HCT116 (cell line): ENCODE measurements around the gene MCAM. TPM values are rescaled to one million over a fixed set of nuclear protein-coding genes. Genes with fewer than 3 reads are reported as not detected.

ENCODE experiments used
- ATAC-seq: fragments of 200-7000 bp; cut with Tn5 transposase; 2 replicates; pipeline ENCODE4 v1.9.1; 2020; ENCODE audit warnings: mild to moderate bottlenecking, moderate library complexity
- BruUV-seq: library from RNA; stranded (reverse); fragments of 400-500 nt; replicated peaks from 2 replicates; lab custom pipeline; 2021; lab: Mats Ljungman, UMichigan
- CTCF ChIA-PET: fragments of 300-600 bp; sonication (Branson Sonifier 250); formaldehyde crosslinking; loops from one replicate; lab custom pipeline; 2021; ENCODE audit warnings: antibody characterized with exemption; lab: Charles Lee
- POLR2A ChIA-PET: fragments of 300-600, 350-600 bp; sonication (Branson Sonifier 250); formaldehyde crosslinking; loops from one replicate; lab custom pipeline; 2021; ENCODE audit warnings: antibody characterized with exemption; lab: Charles Lee
- RAD21 ChIA-PET, 2 experiments: fragments of 300-600 bp; sonication (Branson Sonifier 250); formaldehyde crosslinking; loops; one replicate each; lab custom pipeline; 2023; ENCODE audit warnings: low total read pairs in 2 of 2; ENCODE audit not compliant: uncharacterized antibody in 2 of 2, unreplicated experiment in 2 of 2, low non-redundant PET in 1 of 2; lab: Charles Lee
- DNase-seq: peaks from one replicate; pipeline ENCODE4 v3.0.0-alpha.2; 2010; ENCODE audit warnings: low read depth, low spot score
- H2AFZ ChIP-seq: fragments of 200-600 bp; shearing (Covaris generic), sonication (generic); 2 replicates; pipeline ENCODE4 v1.6.1; 2017; ENCODE audit warnings: low read depth, mixed run types, mixed read lengths, antibody characterized with exemption, low read length; ENCODE audit not compliant: poor library complexity, severe bottlenecking
- H3K27ac ChIP-seq: 2 replicates; pipeline ENCODE4 v1.5.1; 2012; ENCODE audit warnings: low read depth, low read length
- H3K27me3 ChIP-seq: fragments of 200-600 bp; sonication (generic); 2 replicates; pipeline ENCODE4 v1.6.1; 2016; ENCODE audit warnings: mixed run types, low read length, mixed read lengths; ENCODE audit not compliant: insufficient read depth
- H3K36me3 ChIP-seq, 2 experiments: fragments of 200-500 bp in 1 of 2; fragments of 200-600 bp in 1 of 2; sonication (Bioruptor generic) in 1 of 2; sonication (generic) in 1 of 2; 2 replicates each; pipeline versions ENCODE4 v1.5.1 to v1.6.1; 2014 to 2016; ENCODE audit warnings: low read length in 2 of 2, inconsistent platforms in 1 of 2, mixed read lengths in 1 of 2, mixed run types in 1 of 2; ENCODE audit not compliant: insufficient read depth in 2 of 2, control insufficient read depth in 1 of 2
- H3K4me1 ChIP-seq, 2 experiments: fragments of 200-600 bp in 1 of 2; sonication (generic) in 1 of 2; 2 replicates each; pipeline versions ENCODE4 v1.5.1 to v1.6.1; 2012 to 2017; ENCODE audit warnings: low read length in 2 of 2, inconsistent platforms in 1 of 2, mild to moderate bottlenecking in 1 of 2, mixed read lengths in 1 of 2, mixed run types in 1 of 2, moderate library complexity in 1 of 2; ENCODE audit not compliant: insufficient read depth in 2 of 2, control insufficient read depth in 1 of 2
- H3K4me2 ChIP-seq: fragments of 200-600 bp; sonication (generic); 2 replicates; pipeline ENCODE4 v1.6.1; 2017; ENCODE audit warnings: mixed run types, low read length, mixed read lengths
- H3K4me3 ChIP-seq, 2 experiments: fragments of 200-600 bp in 1 of 2; sonication (generic) in 1 of 2; replicated peaks in 1 of 2; 2 replicates each; pipeline ENCODE4 v1.5.1; 2011 to 2016; ENCODE audit warnings: low read length in 2 of 2, control low read depth in 1 of 2, low read depth in 1 of 2, mild to moderate bottlenecking in 1 of 2, mixed read lengths in 1 of 2, mixed run types in 1 of 2
- H3K79me2 ChIP-seq: fragments of 200-600 bp; sonication (generic); 2 replicates; pipeline ENCODE4 v1.6.1; 2017; ENCODE audit warnings: mild to moderate bottlenecking, mixed run types, low read length, moderate library complexity, mixed read lengths; ENCODE audit not compliant: insufficient read depth
- H3K9ac ChIP-seq: fragments of 200-600 bp; sonication (generic); 2 replicates; pipeline ENCODE4 v1.6.1; 2016; ENCODE audit warnings: low read length, mixed read lengths
- H3K9me2 ChIP-seq: fragments of 200-600 bp; sonication (generic), shearing (Covaris generic); 2 replicates; pipeline ENCODE4 v1.6.1; 2017; ENCODE audit warnings: mixed run types, mild to moderate bottlenecking, moderate library complexity; ENCODE audit not compliant: insufficient read depth
- H3K9me3 ChIP-seq, 2 experiments: fragments of 200-500 bp in 1 of 2; fragments of 200-600 bp in 1 of 2; sonication (Bioruptor generic) in 1 of 2; sonication (generic) in 1 of 2; 2 replicates each; pipeline ENCODE4 v1.6.1; 2014 to 2017; ENCODE audit warnings: low read length in 2 of 2, mixed read lengths in 2 of 2, inconsistent platforms in 1 of 2, low read depth in 1 of 2, mild to moderate bottlenecking in 1 of 2, mixed run types in 1 of 2, moderate library complexity in 1 of 2; ENCODE audit not compliant: control insufficient read depth in 1 of 2, insufficient read depth in 1 of 2
- H4K20me1 ChIP-seq: fragments of 200-600 bp; sonication (generic), shearing (Covaris generic); 2 replicates; pipeline ENCODE4 v1.6.1; 2017; ENCODE audit warnings: mixed run types, mild to moderate bottlenecking, moderate library complexity; ENCODE audit not compliant: insufficient read depth
- CTCF ChIP-seq, 3 experiments: fragments of 200-600 bp in 1 of 3; sonication (generic) in 1 of 3; IDR thresholded peaks in 2 of 3; conservative IDR thresholded peaks in 1 of 3; 2 replicates each; pipeline ENCODE4 v1.5.1; 2012 to 2017; ENCODE audit warnings: low read depth in 2 of 3, low read length in 2 of 3, antibody characterized with exemption in 1 of 3, borderline replicate concordance in 1 of 3, control low read depth in 1 of 3, mild to moderate bottlenecking in 1 of 3, mixed read lengths in 1 of 3, mixed run types in 1 of 3, moderate library complexity in 1 of 3; ENCODE audit not compliant: insufficient read depth in 1 of 3
- EGR1 ChIP-seq: IDR thresholded peaks from 2 replicates; pipeline ENCODE4 v1.6.1; 2012; ENCODE audit warnings: low read depth
- ELF1 ChIP-seq: IDR thresholded peaks from 2 replicates; pipeline ENCODE4 v1.6.1; 2012; ENCODE audit warnings: low read depth, borderline replicate concordance
- EZH2 ChIP-seq: fragments of 200-600 bp; sonication (generic); IDR thresholded peaks from 2 replicates; pipeline ENCODE4 v1.6.1; 2017; ENCODE audit warnings: antibody characterized with exemption, mixed run types
- EZH2phosphoT487 ChIP-seq: fragments of 200-600 bp; IDR thresholded peaks from 2 replicates; pipeline ENCODE4 v1.6.1; 2018; ENCODE audit warnings: antibody characterized with exemption, borderline replicate concordance
- FOSL1 ChIP-seq: IDR thresholded peaks from 2 replicates; pipeline ENCODE4 v1.6.1; 2012; ENCODE audit warnings: low read depth
- JUND ChIP-seq: IDR thresholded peaks from 2 replicates; pipeline ENCODE4 v1.6.1; 2012
- MAX ChIP-seq: IDR thresholded peaks from 2 replicates; pipeline ENCODE4 v1.6.1; 2012
- POLR2AphosphoS5 ChIP-seq: IDR thresholded peaks from 2 replicates; pipeline ENCODE4 v1.6.1; 2011; ENCODE audit warnings: mild to moderate bottlenecking, low read depth, low read length, moderate library complexity
- REST ChIP-seq: IDR thresholded peaks from 2 replicates; pipeline ENCODE4 v1.6.1; 2012; ENCODE audit warnings: low read depth
- SIN3A ChIP-seq: IDR thresholded peaks from 2 replicates; pipeline ENCODE4 v1.6.1; 2012; ENCODE audit warnings: low read depth
- SRF ChIP-seq: IDR thresholded peaks from 2 replicates; pipeline ENCODE4 v1.6.1; 2012; ENCODE audit warnings: low read depth
- TCF7L2 ChIP-seq: IDR thresholded peaks from 2 replicates; pipeline ENCODE4 v1.7.0; 2011; ENCODE audit warnings: borderline replicate concordance, inconsistent platforms; ENCODE audit not compliant: insufficient read depth, insufficient read length; ENCODE audit errors: extremely low read depth
- ZFX ChIP-seq: fragments of 450-650 bp; IDR thresholded peaks from 2 replicates; pipeline ENCODE4 v1.6.1; 2017
- ZNF274 ChIP-seq: fragments of 200-500 bp; sonication (Bioruptor generic); IDR thresholded peaks from 2 replicates; pipeline ENCODE4 v1.6.1; 2014; ENCODE audit warnings: mild to moderate bottlenecking, low read depth, low read length, inconsistent platforms
- intact Hi-C: fragments of 100-400 bp; cut with micrococcal nuclease; formaldehyde crosslinking; loops from 2 replicates; pipeline ENCODE4 v1.10.0; 2022
- total RNA-seq: library from RNA; stranded (reverse); gene quantifications from one replicate; pipeline ENCODE4 v1.2.1, GENCODE V29; 2021; ENCODE audit not compliant: unreplicated experiment

MCAM gene
- total RNA-seq, 1 experiment from 2014 or later = 17.4 TPM

- ChIA-PET POLR2A (no interaction called here), CTCF (no interaction called here), RAD21 (no interaction called here)
- no peak overlapping the region for H3K27ac ChIP-seq
- H3K4me3 ChIP-seq = no peak overlapping the region
- H3K9ac ChIP-seq = no peak overlapping the region
- no peaks in the 10 kb centered on the region for H3K9me2 ChIP-seq
- BruUV-seq = no TSS peak
- H3K9me3 ChIP-seq = no peaks in the 10 kb centered on the region
- peaks cover 51% of the 10 kb centered on the region for H3K79me2 ChIP-seq
- no peak for TF ChIP-seq ZFX
- TF ChIP-seq TCF7L2 = no peak
- H2AFZ ChIP-seq = no peak overlapping the region
- no peak overlapping the region for H3K4me2 ChIP-seq
- DNase-seq = no peak
- no peak for ATAC-seq
- H3K4me1 ChIP-seq = no peaks in the 10 kb centered on the region
- no peaks in the 10 kb centered on the region for H3K27me3 ChIP-seq
- intact Hi-C loops = loop anchor here (5.0 kb wide), 1 partner anchor 34 kb away; no protein-coding TSS in a partner anchor
- H3K36me3 ChIP-seq = no peaks in the 10 kb centered on the region
- peaks cover 9% of the 10 kb centered on the region; the same call in 1 of the 2 replicates for H4K20me1 ChIP-seq
These were observed 50.2 kb downstream of the MCAM start for GRCh38 chr11:119266517-119267255.

- no peak overlapping the region for H3K4me3 ChIP-seq
- ChIA-PET POLR2A (no interaction called here), CTCF (no interaction called here), RAD21 (no interaction called here)
- peaks cover 58% of the 10 kb centered on the region for H3K79me2 ChIP-seq
- H3K4me2 ChIP-seq = no peak overlapping the region
- ATAC-seq (no peak), DNase-seq (no peak)
- no peak overlapping the region for H3K27ac ChIP-seq
- no peak overlapping the region for H3K9ac ChIP-seq
- no peaks in the 10 kb centered on the region for H3K9me2 ChIP-seq
- no peaks in the 10 kb centered on the region for H3K36me3 ChIP-seq
- H4K20me1 ChIP-seq = peaks cover 9% of the 10 kb centered on the region; the same call in 1 of the 2 replicates
- no peaks in the 10 kb centered on the region for H3K27me3 ChIP-seq
- H3K4me1 ChIP-seq = no peaks in the 10 kb centered on the region
- intact Hi-C loops = loop anchor here (5.0 kb wide), 1 partner anchor 34 kb away; no protein-coding TSS in a partner anchor
- H2AFZ ChIP-seq = no peak overlapping the region
- no TSS peak for BruUV-seq
- H3K9me3 ChIP-seq = no peaks in the 10 kb centered on the region
- TF ChIP-seq EZH2phosphoT487 (no peak), REST (no peak), ZNF274 (no peak), ELF1 (no peak), EGR1 (no peak), JUND (no peak), FOSL1 (no peak), SRF (no peak), SIN3A (no peak), POLR2AphosphoS5 (no peak), MAX (no peak), TCF7L2 (no peak), EZH2 (no peak), CTCF (IDR thresholded peaks at IDR 0.05 in 2 of 3, conservative IDR thresholded peaks at IDR 0.05 in 1 of 3; ENCODE audit: borderline replicate concordance in 1 of 3, insufficient read depth in 1 of 3, low read depth in 2 of 3, low read length in 2 of 3) (no peak)
These were observed 50.9 kb downstream of the MCAM start for GRCh38 chr11:119266063-119266462.
